GM19351 (cell line): ENCODE data around the gene IPMK.
A peak's percentile ranks its signal among the peaks of the same experiment; 100 is the strongest.
"Not testable (repeated sequence)": the region's sequence is repeated elsewhere in the genome, so short reads cannot be mapped to it uniquely, and the experiment has no call there.

ENCODE experiments used
- ATAC-seq: cut with Tn5 transposase; IDR thresholded peaks from one replicate; pipeline ENCODE4 v1.9.1; 2021; ENCODE audit warnings: mild to moderate bottlenecking, moderate library complexity; ENCODE audit not compliant: unreplicated experiment

IPMK gene

DNA sequence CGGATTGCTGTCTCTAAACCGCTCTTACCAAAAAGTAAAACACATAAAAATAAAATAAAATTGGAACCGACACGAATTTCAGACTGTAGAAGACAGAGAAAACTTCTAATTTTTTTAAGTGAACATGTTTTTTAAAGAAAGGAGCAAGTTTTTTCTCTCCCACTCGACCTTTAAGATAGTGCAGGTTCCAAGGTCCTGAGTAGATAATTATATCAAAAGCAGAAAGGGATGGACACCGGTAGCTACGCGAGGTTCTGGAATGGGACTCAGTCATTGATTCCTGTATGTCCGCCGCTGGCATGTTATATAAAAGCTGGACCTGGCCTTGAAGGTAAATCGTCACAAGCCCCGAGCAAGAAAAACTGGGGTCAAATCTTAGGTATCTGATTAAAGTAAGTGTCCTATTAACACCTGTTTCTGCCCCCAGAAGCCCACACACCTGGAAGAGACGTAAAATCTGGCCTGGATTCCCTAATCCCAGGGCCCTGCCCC, 806 bp upstream of the IPMK start:
- peak; percentile 0 for ATAC-seq

DNA sequence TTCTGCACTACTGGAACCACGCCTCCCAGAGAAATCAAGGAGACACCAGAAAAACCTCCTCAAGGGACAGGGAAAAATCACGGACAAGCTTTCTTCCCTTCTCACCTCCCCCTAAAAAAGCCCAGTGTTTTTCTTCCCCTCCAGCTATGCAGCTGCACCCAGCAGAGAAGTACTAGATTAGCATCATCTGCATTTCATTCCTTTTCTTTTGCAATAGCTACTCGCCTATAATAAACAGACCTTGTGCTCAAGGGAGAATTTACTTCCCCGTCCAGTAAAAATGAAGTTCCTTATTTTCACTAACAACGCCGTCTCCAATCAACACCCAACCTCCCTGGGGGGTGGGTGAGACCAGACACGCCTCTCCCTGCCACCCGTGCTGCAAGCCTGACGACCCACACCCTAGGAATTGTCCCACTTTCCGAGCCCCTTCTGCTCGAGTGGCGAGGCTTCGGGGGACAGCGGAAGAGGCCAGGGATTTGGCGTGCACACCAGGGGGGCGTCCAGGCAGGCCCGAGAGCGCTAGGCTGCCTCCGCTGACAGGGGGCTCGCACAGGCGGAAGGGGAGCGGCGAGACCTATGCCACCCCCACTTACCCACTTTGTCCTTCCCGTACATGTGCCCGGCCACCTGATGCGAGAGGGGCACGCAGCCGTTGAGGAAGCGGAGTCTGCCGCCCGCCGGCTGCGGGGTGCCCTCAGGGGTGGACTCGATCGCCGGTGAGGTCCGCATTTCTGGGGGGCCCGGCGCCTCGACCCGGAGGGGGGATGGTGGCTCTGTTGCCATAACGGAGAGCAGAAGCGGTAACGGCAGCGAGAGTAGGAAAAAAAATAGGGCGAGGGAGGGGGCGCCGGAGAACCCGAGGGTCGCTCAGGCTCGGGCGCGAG, 625 bp downstream of the IPMK start:
- peak; percentile 1 for ATAC-seq

DNA sequence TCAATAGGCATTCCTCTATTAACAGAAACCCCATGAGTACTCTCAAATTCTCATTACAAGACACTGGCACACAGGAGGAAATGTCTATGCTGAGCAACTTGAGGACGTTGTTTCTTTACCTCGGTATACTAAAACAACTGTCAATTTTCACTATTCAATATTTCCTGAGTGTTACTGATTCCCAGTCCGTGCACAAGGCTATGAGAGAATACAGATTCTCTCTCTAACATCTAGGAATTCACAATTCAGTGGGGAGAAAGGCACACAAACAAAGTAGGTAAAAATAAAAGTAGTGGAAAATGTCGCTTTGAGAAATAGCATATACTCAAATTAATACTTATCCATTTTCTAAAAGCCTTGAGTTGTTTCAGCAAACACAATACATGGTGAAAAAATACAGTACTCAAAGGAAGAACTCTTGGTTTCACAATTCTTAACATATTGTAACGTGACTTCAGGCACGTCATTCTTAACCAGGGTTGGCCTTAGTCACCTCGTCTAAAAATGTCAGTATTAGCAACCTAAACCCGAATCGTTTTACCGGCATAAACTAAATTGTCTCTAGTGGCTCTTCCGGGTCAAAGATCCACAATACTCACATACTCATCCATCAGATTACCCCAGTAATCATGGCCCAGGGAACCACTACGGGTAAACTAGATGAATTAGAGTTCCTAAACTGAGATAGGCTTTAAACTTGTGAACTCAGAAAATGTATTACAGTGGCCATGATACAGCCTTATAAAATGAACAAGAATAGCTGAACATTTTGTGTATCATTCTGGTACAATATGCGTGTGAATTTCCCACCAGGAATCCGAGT, 1.5 kb downstream of the IPMK start:
- peak; percentile 21 for ATAC-seq

DNA sequence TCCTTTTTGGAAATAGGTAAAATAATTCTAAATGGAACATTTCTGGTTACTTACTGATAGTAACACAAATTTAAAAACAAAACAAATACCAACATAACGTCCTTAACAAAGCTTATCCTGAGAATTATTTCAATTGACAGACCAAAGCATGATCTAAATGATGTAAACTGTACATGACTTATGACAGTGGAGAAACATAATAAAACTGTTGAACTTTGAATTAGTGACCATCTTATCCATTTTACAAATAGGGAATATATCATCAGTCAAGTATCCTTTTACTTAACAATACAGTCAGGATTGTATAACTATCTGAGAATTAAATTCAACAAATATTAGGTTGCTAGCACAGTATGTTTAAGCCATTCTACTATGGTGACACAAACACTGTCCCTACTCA, 2.4 kb downstream of the IPMK start:
- no peak for ATAC-seq

DNA sequence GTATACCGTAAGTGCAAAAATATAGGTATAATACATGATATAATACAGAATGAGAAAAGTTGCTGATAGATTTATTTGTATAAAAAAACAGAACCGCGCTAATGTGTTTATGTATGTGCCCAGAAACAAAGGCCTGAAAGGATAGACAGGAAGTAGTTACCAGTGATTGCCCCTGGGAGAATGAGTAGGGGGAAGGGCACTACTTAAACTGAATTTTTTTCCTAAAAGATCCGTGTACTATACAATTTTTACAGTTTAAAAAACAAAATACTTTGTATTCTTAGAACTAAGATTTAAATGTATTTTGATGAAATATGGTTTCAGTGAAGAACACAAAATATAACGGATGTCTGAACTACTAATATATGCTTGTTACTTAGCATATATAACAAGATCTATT, 2.9 kb downstream of the IPMK start:
- no peak for ATAC-seq

DNA sequence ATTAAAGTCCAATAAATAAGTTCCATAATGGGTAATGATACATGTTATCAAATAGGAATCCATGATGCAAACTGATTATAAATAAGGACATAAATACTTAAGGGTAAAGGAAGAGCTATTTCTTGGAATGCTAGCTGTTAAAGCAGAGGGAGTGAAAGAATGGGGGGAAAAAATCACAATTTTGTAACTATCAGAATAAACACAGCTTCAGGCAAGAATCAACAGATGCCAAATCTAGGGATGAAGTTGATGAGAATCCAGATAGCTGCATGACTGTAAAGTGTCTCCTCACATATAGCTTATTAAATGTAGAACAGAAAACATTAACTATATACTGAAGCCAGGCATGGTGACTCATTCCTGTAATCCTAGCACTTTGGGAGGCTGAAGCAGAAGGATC, 4.9 kb downstream of the IPMK start:
- ATAC-seq: no peak

DNA sequence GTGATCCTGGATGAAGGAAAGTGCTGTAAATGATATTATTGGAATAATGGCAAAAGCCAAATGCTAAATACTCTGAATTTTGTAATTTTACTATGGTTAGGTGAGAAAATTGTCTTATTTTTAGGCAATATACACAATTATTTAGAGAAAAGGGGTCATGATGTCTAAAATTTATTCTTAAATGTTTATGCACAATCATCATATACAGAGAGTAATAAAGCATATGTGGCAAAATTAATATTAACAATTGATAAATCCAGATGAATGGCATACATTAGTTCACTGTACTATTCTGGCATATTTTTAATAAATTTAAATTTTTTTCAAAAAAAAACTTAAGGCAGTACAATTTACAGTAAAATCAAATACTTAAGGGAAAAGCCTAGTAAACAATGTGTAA, 7.4 kb downstream of the IPMK start:
- ATAC-seq: no peak

DNA sequence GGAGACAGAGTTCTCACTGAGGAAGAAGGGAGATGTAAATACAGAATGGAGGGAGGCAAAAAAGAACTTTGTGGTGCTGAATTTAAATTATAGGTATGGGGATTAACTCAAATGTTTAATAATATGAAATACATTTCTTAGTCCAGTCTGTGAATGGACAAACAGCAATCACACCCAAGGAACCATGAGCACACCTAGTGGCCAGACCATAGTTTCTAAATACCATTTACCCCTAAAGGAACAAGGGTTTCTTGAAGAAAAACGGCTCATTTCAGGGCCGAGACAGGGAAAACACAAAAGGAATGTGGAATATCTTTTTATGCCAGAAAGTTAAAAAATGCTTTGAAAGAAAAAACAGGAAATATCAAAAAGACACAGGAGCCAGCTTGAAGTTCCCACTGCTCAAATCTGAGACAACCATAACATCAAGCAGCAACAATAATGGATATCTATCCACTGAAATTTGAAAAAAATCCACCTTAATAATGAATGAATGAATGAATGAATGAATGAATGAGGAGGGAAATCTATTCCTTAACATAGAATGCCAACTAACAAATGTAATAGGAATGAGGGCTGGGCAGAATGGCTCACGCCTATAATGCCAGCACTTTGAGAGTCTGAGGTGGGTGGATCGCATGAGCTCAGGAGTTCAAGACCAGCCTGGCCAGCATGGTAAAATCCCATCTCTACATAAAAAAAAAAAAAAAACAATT, 8.6 kb downstream of the IPMK start:
- ATAC-seq: no peak

DNA sequence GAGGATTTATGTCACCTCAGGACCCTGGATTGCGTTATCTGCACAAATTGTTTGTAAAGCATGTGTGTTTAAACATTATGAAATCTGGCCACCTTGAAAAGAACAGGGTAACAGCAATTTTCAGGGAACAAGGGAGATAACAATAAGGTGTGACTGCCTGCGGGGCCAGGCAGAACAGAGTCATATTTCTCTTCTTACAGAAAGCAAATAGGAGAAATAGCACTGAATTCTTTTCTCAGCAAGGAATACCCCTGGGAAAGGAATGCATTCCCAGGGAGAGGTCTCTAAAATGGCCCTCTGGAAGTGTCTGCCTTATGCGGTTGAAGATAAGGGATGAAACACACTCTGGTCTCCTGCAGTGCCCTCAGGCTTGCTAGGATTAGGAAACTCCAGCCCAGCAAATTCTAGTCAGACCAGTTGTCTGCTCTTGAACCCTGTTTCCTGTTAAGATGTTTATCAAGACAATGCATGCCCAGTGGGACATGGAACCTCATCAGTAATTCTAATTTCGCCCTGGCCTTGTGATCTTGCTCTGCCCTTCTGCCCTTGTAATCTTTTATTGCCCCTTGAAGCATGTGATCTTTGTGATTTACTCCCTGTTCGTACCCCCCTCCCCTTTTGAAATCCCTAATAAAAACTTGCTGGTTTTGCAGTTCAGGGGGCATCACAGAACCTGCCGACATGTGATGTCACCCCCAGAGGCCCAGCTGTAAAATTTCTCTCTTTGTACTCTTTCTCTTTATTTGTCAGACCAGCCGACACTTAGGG, 11.5 kb downstream of the IPMK start:
- ATAC-seq: not testable (repeated sequence)

DNA sequence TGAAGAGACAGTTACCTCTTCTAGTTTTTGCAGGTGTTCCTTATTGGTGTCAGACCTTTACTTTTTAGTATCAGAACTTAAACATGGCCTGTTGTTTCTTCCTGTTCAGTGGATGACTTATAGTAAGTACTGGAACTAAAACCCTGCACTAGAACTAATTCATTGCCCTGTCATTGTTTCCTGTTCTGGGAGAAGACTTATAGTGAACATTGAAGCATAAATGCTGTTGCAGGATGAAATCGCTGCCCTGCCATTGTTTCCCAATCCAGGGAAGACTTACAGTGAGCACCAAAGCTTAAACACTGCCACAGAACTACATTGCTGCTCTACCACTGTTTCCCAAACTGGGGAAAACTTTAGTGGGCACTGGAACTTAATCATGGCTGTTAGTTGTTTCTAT, 13.1 kb downstream of the IPMK start:
- ATAC-seq: no peak

DNA sequence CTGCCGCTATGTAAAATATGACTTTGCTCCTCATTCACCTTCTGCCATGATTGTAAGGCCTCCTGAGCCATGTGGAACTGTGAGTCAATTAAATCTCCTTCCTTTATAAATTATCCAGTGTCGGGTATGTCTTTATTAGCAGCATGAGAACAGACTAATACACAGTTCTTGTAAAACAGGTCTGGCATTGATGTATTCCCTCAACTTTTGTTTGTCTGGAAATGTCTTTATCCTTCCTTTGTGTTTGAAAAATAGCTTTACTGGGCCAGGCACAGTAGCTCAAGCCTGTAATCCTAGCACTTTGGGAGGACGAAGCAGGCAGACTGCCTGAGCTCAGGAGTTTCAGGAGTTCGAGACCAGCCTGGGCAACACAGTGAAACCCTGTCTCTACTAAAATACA, 14.5 kb downstream of the IPMK start:
- no peak for ATAC-seq

DNA sequence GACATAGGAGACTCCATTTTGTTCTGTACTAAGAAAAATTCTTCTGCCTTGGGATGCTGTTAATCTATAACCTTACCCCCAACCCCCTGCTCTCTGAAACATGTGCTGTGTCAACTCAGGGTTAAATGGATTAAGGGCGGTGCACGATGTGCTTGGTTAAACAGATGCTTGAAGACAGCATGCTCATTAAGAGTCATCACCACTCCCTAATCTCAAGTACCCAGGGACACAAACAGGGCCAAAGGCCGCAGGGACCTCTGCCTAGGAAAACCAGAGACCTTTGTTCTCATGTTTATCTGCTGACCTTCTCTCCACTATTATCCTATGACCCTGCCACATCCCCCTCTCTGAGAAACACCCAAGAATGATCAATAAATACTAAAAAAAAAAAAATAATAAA, 23.0 kb downstream of the IPMK start:
- ATAC-seq: not testable (repeated sequence)

DNA sequence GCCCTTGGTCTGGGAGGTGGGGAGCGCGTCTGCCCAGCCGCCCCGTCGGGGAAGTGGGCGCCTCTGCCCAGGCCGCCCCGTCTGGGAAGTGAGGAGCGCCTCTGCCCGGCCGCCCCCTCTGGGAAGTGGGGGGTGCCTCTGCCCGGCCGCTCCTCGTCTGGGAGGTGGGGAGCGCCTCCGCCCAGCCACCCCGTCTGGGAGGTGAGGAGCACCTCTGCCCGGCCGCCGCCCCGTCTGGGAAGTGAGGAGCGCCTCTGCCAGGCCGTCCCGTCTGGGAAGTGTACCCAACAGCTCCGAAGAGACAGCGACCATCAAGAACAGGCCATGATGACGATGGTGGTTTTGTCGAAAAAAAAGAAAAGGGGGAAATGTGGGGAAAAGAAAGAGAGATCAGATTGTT, 23.5 kb downstream of the IPMK start:
- not testable (repeated sequence) for ATAC-seq

DNA sequence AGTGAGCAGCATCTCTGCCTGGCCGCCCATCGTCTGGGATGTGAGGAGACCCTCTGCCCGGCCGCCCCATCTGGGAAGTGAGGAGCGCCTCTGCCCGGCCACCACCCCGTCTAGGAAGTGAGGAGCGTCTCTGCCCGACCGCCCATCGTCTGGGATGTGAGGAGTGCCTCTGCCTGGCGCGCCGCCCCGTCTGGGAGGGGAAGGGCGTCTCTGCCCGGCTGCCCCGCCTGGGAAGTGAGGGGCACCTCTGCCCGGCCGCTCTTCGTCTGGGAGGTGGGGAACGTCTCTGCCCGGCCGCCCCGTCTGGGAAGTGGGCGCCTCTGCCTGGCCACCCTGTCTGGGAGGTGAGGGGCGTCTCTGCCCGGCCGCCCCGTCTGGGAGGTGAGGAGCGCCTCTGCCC, 23.9 kb downstream of the IPMK start:
- not testable (repeated sequence) for ATAC-seq

DNA sequence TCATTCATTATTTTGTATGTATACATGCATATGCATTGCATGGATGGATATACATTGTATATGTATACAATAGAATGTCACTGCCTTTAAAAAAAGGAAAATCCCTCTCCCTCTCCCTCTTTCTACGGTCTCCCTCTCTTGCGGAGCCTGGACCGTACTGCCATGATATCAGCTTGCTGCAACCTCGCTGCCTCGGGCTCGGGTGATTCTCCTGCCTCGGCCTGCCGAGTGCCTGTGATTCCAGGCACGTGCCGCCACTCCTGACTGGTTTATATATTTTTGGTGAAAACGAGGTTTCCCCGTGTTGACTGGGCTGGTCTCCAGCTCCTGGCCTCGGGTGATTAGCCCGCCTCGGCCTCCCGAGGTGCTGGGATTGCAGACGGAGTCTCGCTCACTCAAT, 24.4 kb downstream of the IPMK start:
- ATAC-seq: no peak

DNA sequence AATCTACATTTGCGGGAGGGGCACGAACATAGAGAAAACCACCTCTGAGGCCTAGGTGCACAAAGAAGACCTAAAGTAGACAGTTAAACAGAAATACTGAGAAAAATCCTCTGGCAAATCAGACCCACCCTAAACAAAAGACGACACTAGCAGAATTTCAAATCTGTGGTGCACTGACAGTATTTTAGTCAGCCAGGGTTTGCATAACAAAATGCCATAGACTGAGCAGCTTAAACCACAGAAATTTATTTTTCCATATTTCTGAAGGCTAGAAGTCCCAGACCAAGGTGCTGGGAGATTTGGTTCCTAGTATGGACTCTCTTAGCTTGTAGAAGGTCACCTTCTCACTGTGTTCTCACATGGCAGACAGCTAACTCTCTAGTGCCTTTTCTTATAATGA, 26.3 kb downstream of the IPMK start:
- ATAC-seq: no peak

DNA sequence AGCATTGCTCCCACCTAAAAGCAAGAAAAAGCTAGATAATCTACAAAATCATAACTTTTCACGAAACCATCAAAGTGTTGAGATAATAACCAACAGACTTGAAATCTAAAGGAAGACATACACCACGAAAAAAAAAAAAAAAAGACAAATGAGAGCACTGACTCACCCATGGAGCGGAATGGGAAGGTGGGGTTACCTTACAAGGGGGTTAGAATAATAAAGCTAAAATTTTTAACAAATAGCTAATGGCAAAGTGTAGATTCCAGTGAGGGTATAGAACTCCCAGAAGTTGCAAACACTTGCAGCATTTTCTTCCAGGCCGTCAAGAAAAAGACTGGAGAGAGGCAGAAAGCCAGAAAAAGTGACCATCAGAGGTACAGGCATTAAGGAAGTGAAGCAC, 27.2 kb downstream of the IPMK start:
- no peak for ATAC-seq

DNA sequence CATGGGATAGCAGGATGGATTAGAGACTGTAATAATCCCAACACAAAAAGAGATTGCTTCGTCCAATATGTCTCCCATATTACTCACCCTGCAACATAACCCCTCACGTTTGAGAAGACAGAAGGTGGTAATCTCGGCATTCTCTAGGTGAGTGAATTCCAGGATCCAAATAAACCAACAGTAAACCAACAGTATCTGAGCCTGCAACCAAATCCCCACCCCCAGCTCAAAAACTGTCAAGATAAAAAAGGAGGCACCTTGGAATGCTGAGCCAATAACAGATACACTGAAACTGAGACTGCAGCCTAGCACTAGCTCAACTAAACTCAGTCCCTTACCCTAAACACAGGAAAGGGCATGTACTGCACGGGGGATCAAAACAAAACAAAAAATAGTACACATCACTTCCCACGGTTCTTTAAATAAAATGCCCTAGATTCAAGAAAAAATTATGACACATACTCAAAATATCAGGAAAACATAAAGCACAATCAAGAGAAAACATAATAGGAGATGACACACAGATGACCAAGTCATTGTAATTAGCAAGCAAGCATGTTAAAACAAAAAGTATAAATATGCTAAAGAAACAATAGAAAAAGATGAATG, 28.0 kb downstream of the IPMK start:
- no peak for ATAC-seq

DNA sequence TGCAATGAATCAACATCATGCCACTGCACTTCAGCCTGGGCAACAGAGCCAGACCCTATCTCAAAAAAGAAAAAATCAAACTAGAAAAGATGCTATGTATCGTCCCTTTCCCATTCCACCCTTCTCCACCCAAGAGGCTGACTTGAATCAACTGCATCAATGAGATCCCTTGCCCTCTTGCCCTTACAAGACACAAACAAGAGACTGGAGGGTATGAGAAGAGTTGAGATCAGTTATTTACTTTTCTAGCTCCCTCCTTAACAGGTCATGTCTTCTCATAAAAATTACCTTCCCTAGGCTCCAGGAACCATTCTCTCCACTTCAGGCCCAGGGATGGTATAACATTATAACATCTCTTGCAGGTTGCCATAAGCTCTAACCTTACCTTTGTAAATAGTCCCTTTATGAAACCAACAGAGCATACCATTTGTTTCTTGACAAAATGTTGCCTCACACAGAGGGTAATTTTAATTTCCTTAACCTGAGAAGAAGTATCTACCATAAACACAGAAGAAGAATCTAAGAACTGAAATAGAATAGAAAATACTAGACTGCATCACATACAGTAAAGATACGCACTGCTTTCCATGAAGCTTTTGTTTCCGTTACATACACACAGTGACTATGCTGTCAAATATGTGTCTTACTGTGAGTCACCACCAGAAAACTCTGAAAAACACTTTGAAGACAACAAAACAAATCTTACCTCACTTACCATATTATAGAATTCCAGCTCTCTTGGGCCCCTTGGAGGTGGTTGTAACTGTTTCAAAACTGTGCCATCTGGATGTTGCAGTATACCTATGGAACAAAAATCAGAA, 30.5 kb downstream of the IPMK start:
- ATAC-seq: no peak
